Panc1 (cell line): ENCODE measurements around the gene RCSD1. TPM values are rescaled to one million over a fixed set of nuclear protein-coding genes. Genes with fewer than 3 reads are reported as not detected.

Experiments used
- ATAC-seq: fragments of 200-7000 bp; cut with Tn5 transposase; 2 replicates; pipeline ENCODE4 v1.9.1; 2020; ENCODE audit warnings: mild to moderate bottlenecking, moderate library complexity
- BruUV-seq: library from RNA; stranded (reverse); fragments of 400-500 nt; replicated peaks from 2 replicates; lab custom pipeline; 2021; lab: Mats Ljungman, UMichigan
- CTCF ChIA-PET: fragments of 300-600 bp; sonication (Branson Sonifier 250); formaldehyde crosslinking; loops from one replicate; lab custom pipeline; 2022; ENCODE audit warnings: antibody characterized with exemption; lab: Charles Lee
- POLR2A ChIA-PET: fragments of 300-600 bp; sonication (Branson Sonifier 250); formaldehyde crosslinking; loops from one replicate; lab custom pipeline; 2022; ENCODE audit warnings: antibody characterized with exemption; lab: Charles Lee
- DNase-seq: peaks from one replicate; pipeline ENCODE4 v3.0.0-alpha.2; 2010; ENCODE audit warnings: low read depth, low spot score
- H3K27ac ChIP-seq: 2 replicates; pipeline ENCODE4 v1.5.1; 2011; ENCODE audit warnings: mild to moderate bottlenecking, low read length, inconsistent platforms
- H3K27me3 ChIP-seq: fragments of 200-500 bp; sonication (Bioruptor generic); 2 replicates; pipeline ENCODE4 v1.6.0; 2014; ENCODE audit warnings: low read length, inconsistent platforms; ENCODE audit not compliant: control insufficient read depth, insufficient read depth
- H3K36me3 ChIP-seq: fragments of 200-500 bp; sonication (Bioruptor generic); 2 replicates; pipeline ENCODE4 v1.5.1; 2014; ENCODE audit warnings: inconsistent platforms, mild to moderate bottlenecking, low read length, moderate library complexity; ENCODE audit not compliant: control insufficient read depth, insufficient read depth
- H3K4me1 ChIP-seq: 2 replicates; pipeline ENCODE4 v1.5.1; 2011; ENCODE audit warnings: inconsistent platforms, mild to moderate bottlenecking, low read length, moderate library complexity; ENCODE audit not compliant: control insufficient read depth, insufficient read depth
- H3K4me3 ChIP-seq, 2 experiments: 2 replicates each; pipeline ENCODE4 v1.5.1; 2011 to 2012; ENCODE audit warnings: low read depth in 2 of 2, low read length in 2 of 2, mild to moderate bottlenecking in 2 of 2, inconsistent platforms in 1 of 2, moderate library complexity in 1 of 2
- H3K9me3 ChIP-seq: fragments of 200-500 bp; sonication (Bioruptor generic); 2 replicates; pipeline ENCODE4 v1.5.1; 2014; ENCODE audit warnings: low read depth, mild to moderate bottlenecking, inconsistent platforms, low read length, moderate library complexity; ENCODE audit not compliant: control insufficient read depth, insufficient read depth
- CTCF ChIP-seq: fragments of 450-650 bp; IDR thresholded peaks from 2 replicates; pipeline ENCODE4 v1.5.1; 2017; ENCODE audit warnings: mild to moderate bottlenecking
- POLR2AphosphoS5 ChIP-seq: IDR thresholded peaks from 2 replicates; pipeline ENCODE4 v1.6.1; 2012; ENCODE audit warnings: mild to moderate bottlenecking, low read depth, low read length, moderate library complexity
- REST ChIP-seq, 2 experiments: IDR thresholded peaks; 2 replicates each; pipeline ENCODE4 v1.6.1; 2011 to 2012; ENCODE audit warnings: low read depth in 2 of 2, control low read depth in 1 of 2, low read length in 1 of 2, mild to moderate bottlenecking in 1 of 2, moderate library complexity in 1 of 2; ENCODE audit not compliant: insufficient read depth in 1 of 2
- SIN3A ChIP-seq: IDR thresholded peaks from 2 replicates; pipeline ENCODE4 v1.6.1; 2012; ENCODE audit warnings: low read depth, mild to moderate bottlenecking, low read length, moderate library complexity, borderline replicate concordance; ENCODE audit not compliant: insufficient read depth
- TCF7L2 ChIP-seq: IDR thresholded peaks from 2 replicates; pipeline ENCODE4 v1.6.1; 2011; ENCODE audit warnings: mild to moderate bottlenecking, low read depth, low read length, inconsistent platforms
- in situ Hi-C: cut with HindIII; loops from 2 replicates; pipeline ENCODE4 v1.10.0; 2016; ENCODE audit warnings: low sequenced_read_pairs, low pct_unique_long_range_greater_than_20kb
- intact Hi-C: fragments of 100-400 bp; cut with micrococcal nuclease; formaldehyde crosslinking; loops from one replicate; pipeline ENCODE4 v1.10.0; 2022; ENCODE audit not compliant: unreplicated experiment
- total RNA-seq: library from RNA; stranded (reverse); gene quantifications from one replicate; pipeline ENCODE4 v1.2.1, GENCODE V29; 2021; ENCODE audit not compliant: unreplicated experiment

RCSD1 gene
- total RNA-seq, 1 experiment from 2014 or later = 1.4 TPM

- TF ChIP-seq POLR2AphosphoS5 (no peak), SIN3A (no peak), TCF7L2 (no peak), REST (IDR thresholded peaks at IDR 0.05; ENCODE audit: insufficient read depth in 1 of 2, low read depth in 2 of 2, low read length in 1 of 2) (no peak), CTCF (no peak)
- CTCF ChIA-PET = no interaction called here
- Histone ChIP-seq H3K4me1 (no peaks in the 10 kb centered on the region), H3K27me3 (no peaks in the 10 kb centered on the region), H3K9me3 (no peaks in the 10 kb centered on the region), H3K27ac (no peak overlapping the region), H3K4me3 (no peak overlapping the region), H3K36me3 (no peaks in the 10 kb centered on the region)
- ATAC-seq (no peak), DNase-seq (no peak)
- intact Hi-C loops = no loop called here
- BruUV-seq = no TSS peak
- in situ Hi-C loops = no loop called here
- POLR2A ChIA-PET = no interaction called here
Observed at GRCh38 chr1:167671727-167672511, 41.9 kb downstream of the RCSD1 start.

DNA sequence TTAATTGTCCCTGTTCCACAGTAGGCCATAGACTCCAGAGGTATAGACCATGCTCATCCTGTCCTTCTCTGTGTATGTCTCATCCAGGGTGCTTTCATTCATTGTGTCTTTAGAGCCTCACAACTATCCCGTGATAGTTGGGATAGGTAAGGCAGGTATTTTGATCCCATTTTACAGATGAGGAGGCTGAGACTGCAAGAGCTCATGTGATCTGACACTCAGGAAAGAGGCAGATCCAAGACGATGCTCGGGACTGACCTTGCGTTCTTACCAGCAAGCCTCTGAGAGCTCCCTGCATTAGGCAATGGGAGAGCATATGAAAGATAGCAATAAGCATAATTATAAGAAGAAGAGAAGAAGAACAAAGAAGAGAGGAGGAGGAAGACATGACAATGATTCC lies 42.8 kb downstream of the RCSD1 start:
- POLR2A ChIA-PET = no interaction called here
- BruUV-seq = no TSS peak
- no peak for DNase-seq
- ATAC-seq = no peak
- no peaks in the 10 kb centered on the region for H3K4me1 ChIP-seq
- no peak for TF ChIP-seq TCF7L2
- no peak for TF ChIP-seq CTCF
- no peak for TF ChIP-seq SIN3A
- TF ChIP-seq REST (IDR thresholded peaks at IDR 0.05; ENCODE audit: insufficient read depth in 1 of 2, low read depth in 2 of 2, low read length in 1 of 2) = no peak
- no peak for TF ChIP-seq POLR2AphosphoS5
- H3K4me3 ChIP-seq = no peak overlapping the region
- H3K9me3 ChIP-seq = no peaks in the 10 kb centered on the region
- no peak overlapping the region for H3K27ac ChIP-seq
- no peaks in the 10 kb centered on the region for H3K27me3 ChIP-seq
- in situ Hi-C loops = no loop called here
- intact Hi-C loops = no loop called here
- CTCF ChIA-PET = no interaction called here
- no peaks in the 10 kb centered on the region for H3K36me3 ChIP-seq
